Activated CD8-positive, alpha-beta memory T cell treated with anti-CD3 and anti-CD28 coated beads, Interleukin-2, amount 50 U/mL, for 4 hours (primary cell): Measurements from ENCODE around the gene PCCA.
"Not testable (repeated sequence)": the region's sequence is repeated elsewhere in the genome, so short reads cannot be mapped to it uniquely, and the experiment has no call there.

Source experiments
- DNase-seq: peaks from one replicate; pipeline ENCODE4 v3.0.0-alpha.2; 2020

PCCA gene

GRCh38 chr13:100097821-100098220 lies 8.9 kb downstream of the PCCA start:
- DNase-seq = no peak

GRCh38 chr13:100098445-100099116 lies 9.7 kb downstream of the PCCA start:
- DNase-seq = no peak

- not testable (repeated sequence) for DNase-seq
These were observed 10.2 kb downstream of the PCCA start for GRCh38 chr13:100099117-100099445.

DNA sequence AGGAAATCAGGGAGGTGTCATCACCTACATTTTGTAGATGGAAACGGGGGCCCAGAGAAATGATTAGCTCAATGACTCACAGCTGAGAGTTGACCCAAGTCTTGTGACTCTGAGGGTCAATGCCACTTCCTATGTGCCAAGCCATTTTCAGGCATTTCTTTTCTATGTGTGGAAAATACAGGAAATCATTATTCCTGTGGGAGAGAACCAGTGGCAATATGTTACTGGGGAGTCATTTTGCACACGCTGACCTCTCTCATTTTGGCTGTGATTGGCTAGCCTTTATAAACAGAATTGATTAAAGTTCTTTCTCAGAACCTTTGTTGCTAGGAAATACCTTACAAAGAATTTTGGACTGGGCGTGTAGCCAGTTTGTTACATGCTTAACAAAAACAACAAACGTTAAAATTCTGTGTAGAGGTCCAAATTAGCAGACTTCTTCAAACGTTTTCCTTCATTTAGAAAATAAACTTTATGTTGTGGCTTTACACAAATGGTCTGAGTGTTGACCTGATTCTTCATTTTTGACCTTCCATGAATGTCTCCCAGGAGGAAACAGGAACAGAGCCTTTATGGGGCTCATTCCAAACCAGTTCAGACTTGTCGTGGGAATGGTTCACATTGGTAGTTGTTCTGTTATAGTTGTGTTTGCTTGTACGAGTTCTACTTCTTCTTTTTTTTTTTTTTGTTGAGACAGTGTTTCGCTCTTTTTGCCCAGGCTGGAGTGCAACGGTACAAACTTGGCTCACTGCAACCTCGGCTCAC lies 11.4 kb downstream of the PCCA start:
- no peak for DNase-seq

DNA sequence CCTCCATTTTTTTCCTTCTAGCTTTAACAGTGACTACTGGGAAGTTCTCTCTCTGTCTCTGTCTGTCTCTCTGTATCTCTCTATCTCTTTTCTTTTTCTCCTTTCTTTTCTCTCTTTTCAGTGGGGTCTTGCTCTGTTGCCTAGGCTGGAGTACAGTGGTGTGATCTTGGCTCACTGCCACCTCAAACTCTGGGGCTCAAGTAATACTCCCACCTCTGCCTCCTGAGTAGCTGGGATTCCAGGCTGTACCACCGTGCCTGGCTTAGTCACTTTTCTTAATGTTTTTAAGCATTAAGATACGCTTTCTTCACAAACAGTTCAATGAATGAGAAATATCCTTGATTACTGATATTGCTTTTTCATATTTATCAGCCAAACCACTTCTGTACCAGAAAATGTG lies 13.1 kb downstream of the PCCA start:
- no peak for DNase-seq

- DNase-seq = no peak
These were observed 17.1 kb downstream of the PCCA start for GRCh38 chr13:100106005-100106404.

- DNase-seq = no peak
These were observed 17.8 kb downstream of the PCCA start for GRCh38 chr13:100106705-100107104.

- no peak for DNase-seq
These were observed 20.1 kb downstream of the PCCA start for GRCh38 chr13:100108913-100109507.

GRCh38 chr13:100110269-100110668 lies 21.4 kb downstream of the PCCA start:
- no peak for DNase-seq

- no peak for DNase-seq
These were observed 23.4 kb downstream of the PCCA start for GRCh38 chr13:100112186-100112838.

DNA sequence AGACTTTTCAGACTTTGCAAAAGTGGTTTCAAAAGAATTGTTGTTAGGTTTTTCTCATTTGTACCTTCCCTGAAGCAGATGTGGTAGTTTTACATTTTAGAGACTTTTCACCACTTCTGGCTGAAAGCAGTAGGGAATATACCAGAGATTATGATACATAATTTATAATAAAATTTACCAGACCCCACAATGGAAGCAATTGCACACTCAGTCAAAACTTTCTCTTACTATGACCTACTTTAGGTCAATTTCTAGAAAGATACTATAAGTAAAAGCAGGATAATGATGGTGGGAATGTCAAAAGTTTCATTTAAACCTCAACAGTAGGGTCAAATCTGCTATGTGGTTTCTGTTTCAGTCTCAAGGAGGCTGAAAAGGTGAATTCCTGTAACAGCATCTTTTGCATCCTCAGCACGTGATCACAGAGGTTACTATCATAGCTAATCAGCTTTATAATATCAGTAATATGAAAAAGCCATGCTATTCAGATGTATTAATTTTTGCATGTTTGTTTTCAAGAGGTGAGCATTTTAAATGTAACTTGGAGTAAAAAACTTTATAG lies 26.9 kb downstream of the PCCA start:
- no peak for DNase-seq

DNA sequence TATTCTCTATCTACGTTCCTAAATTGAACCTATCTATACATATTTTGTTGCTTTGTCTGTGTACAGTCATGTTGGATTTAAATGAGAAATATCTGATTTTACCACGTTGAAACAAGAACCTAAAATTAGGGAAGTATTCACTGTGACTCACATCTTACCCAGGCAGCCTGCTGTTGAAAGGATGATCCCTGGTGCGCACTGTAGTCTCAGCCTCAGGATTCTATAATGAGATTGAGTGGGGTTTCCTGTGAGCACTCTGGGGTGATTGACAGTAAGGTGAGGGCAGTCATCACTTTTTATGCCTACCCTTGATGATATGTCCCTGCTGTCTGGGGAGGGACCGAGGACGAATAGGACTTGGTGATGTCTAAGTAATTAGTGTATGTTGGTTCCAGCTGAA lies 35.4 kb downstream of the PCCA start:
- DNase-seq = no peak

DNA sequence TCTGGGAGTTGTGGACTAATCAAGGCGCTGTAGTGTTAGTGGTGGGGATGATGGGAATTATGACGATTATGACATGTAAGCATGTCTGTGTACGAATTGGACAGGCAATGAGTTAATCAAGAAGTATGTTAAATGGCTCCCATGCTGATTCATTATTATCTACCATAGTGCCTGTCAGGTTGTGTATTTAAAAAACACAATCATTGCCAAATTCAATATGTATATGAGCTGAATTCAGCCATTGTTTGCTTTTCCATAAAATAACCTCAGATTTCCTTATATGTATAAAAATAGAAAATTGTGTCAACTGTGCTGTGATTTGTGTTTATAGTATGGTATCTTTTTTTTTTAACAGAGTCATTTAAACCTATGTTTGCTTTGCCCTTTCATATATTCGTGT lies 37.1 kb downstream of the PCCA start:
- DNase-seq = no peak

- DNase-seq = peak; percentile 17
These were observed 39.5 kb downstream of the PCCA start for GRCh38 chr13:100128373-100128772.

DNA sequence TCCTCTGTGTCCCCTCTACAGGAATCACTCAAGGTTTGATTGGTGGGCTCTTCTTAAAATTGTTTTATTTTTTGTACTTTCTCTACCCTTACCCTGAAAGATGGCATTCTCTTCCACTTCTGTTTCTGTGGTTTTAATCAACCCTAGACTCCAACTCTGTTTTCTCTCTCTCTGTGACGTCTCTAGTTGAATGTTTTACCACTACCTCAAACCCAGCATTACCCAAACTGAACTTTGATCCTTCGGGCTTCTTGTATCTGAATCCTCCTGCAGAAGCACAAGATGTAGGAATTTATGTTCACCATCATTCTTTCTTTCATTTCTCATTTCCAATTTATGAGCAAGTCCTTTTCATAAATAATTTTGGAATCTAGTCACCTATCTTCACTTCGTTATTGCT lies 39.9 kb downstream of the PCCA start:
- DNase-seq = no peak

DNA sequence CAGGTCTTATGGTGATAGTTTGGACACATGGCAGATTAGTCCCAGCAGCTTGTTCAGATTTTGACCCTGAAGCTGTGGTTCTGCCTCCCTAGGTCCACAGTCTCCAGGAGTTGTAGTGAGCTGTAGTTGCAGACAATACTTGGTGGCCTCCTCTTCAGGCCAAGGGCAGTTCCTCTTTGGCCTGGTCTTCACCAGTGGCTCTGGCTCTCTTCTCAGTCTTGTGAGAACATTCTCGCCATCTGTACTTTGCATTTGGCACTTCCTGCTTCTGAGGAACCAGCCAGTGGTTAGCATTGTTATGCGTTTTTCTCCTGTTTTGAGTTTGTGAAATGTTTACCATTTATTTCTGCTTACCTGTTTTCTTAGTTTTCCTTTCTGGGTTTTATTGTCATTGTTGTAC lies 40.7 kb downstream of the PCCA start:
- DNase-seq = no peak

- no peak for DNase-seq
These were observed 41.2 kb downstream of the PCCA start for GRCh38 chr13:100130092-100130491.

DNA sequence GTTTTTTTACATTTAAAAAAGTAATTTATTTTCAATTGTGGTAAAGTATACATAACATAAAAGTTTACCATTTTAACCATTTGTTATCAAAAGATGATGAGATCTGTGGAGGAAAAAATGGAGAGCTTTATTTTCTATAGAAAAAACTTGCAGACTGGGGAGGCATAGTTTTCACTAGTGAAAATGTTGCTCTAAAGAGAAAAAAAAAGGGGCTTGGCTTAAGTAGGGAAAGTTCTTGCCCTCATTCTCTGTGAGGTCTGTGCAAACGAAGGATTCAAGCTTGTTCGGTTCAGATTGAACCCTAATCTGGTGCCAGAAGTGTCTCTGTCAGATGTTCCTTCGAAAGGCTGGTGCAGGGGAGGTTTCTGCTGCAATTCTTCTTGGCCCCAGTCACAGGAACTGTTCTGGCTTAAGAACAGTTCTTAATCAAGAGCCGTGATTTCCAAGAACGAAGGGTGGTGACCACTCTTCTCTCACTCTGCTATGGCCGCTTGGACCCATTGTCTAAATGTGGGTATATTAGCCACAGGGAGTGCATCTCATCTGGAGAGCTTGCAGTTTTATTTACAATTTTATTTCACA lies 42.1 kb downstream of the PCCA start:
- no peak for DNase-seq

DNA sequence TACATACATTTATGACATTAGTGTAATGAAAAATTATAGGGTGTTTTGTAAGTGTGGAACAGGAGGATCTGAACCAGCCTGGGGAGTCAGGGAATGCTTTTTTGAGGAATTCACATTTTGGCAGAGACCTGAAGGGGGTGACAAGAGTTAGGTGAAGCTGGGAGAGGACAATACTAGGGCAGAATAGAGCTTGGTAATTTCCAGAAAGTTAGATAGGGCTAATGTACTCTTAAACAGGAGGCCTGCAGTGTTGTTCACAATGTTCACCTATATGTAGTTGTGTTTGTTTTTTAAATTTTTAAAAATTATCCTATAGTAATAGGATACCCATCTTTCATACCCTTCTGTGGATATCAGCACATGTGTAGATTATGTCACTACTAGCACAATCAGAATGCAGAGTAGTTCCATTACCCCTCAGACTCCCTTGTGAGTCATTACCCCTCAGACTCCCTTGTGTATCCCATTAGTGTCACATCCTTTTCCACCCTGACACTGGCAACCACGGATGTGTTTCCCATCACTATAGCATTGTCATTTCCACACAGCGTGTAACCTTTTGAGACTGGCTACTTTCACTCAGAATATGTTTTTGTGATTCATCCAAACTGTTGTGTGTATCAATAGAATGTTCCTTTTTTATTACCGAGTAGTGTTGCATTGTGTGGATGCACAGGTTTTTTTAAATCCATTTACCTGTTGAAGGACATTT lies 43.1 kb downstream of the PCCA start:
- no peak for DNase-seq

DNA sequence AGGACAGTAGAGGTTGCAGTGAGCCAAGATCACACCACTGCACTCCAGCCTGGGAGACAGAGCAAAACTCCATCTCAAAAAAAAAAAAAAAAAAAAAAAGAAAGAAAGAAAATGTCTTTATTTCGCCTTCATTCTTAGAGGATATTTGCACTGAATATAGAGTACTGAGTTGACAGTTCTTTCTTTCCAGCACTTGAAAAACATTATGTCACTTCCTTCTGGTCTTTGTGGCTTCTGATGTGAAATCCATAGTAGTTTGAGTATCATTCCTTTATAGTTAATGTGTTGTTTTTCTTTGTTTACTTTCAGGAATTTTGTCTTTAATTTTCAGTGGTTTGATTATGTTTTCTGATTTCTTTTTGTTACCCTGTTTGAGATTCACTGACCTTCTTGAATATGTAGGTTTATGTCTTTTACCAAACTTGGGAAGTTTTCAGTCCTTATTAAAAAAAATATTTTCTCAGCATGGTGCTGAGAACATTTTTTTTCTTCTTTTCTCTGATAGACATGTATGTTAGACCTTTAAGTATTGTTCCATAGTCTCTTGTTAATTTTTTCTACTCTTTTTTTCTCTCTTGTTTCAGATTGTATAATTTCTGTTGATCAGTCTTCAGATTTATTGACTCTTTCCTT lies 50.1 kb downstream of the PCCA start:
- DNase-seq = no peak

- no peak for DNase-seq
These were observed 50.9 kb downstream of the PCCA start for GRCh38 chr13:100139817-100140216.

- no peak for DNase-seq
These were observed 51.5 kb downstream of the PCCA start for GRCh38 chr13:100140441-100140840.
